Right ventricle myocardium inferior (tissue), 1 donor: ENCODE results near the gene NLRP1. TPM values are rescaled to one million over a fixed set of nuclear protein-coding genes. Genes with fewer than 3 reads are reported as not detected.

Experiments
- ATAC-seq: fragments of 200-7000 bp; cut with Tn5 transposase; one replicate; pipeline ENCODE4 v1.9.1; 2020; ENCODE audit warnings: mild to moderate bottlenecking, moderate library complexity
- DNase-seq: peaks from one replicate; pipeline ENCODE4 v3.0.0; 2021; ENCODE audit errors: missing footprints
- intact Hi-C: fragments of 100-400 bp; cut with DNase I; formaldehyde crosslinking; loops from one replicate; pipeline ENCODE4 v1.11.0; 2022
- long read RNA-seq: library from polyadenylated mRNA; unstranded; transcript quantifications from one replicate; pipeline ENCODE4 v2.0.0, GENCODE V29; 2021
- total RNA-seq: library from RNA; stranded (reverse); fragmentation: NEBNext Ultra II Directional; extraction: Animal tissue kit (Norgen Biotek cat#: 25700); gene quantifications from one replicate; pipeline ENCODE4 v1.2.1, GENCODE V29; 2021
- donor health status: DM: no; HTN: yes; CAD: no; lungs with severe emphysema.

NLRP1 gene
- total RNA-seq = 9.0 TPM
- long read RNA-seq, full-length matches to known transcripts = 2 of 4 reads
- long read RNA-seq, partial matches to known transcripts = 0 of 4 reads
- long read RNA-seq, other reads (novel, unspliced or antisense) = 2 of 4 reads

- DNase-seq (peak; percentile 95), ATAC-seq (peak; percentile 96)
- intact Hi-C loops = loop anchor here (5.0 kb wide), 2 partner anchors 123 to 853 kb away; partner anchors contain the start of gene AIPL1
Measured at GRCh38 chr17:5584383-5585286, at the start of gene NLRP1. Gene NLRP1, minus strand, starts transcription at chr17:5584509. Its CDS starts 552 bp downstream, at chr17:5583957.

- DNase-seq (no peak), ATAC-seq (no peak)
- intact Hi-C loops = no loop called here
Measured at GRCh38 chr17:5631958-5632590, 47.8 kb upstream of the NLRP1 start.

- intact Hi-C loops = no loop called here
- ATAC-seq (no peak), DNase-seq (no peak)
Measured at GRCh38 chr17:5630434-5630833, 46.1 kb upstream of the NLRP1 start.

GRCh38 chr17:5629128-5629527 lies 44.8 kb upstream of the NLRP1 start:
- no peak for DNase-seq
- intact Hi-C loops = no loop called here
- no peak for ATAC-seq

GRCh38 chr17:5628262-5628661 lies 44.0 kb upstream of the NLRP1 start:
- no peak for ATAC-seq
- intact Hi-C loops = no loop called here
- DNase-seq = no peak

GRCh38 chr17:5624211-5624610 lies 39.9 kb upstream of the NLRP1 start:
- ATAC-seq = no peak
- no peak for DNase-seq
- intact Hi-C loops = no loop called here

GRCh38 chr17:5621729-5622128 lies 37.4 kb upstream of the NLRP1 start:
- ATAC-seq = no peak
- intact Hi-C loops = no loop called here
- no peak for DNase-seq

- DNase-seq (no peak), ATAC-seq (no peak)
- intact Hi-C loops = no loop called here
Measured at GRCh38 chr17:5621026-5621425, 36.7 kb upstream of the NLRP1 start.

- no peak for DNase-seq
- no peak for ATAC-seq
- intact Hi-C loops = no loop called here
Measured at GRCh38 chr17:5619088-5619740, 34.9 kb upstream of the NLRP1 start.

- no peak for DNase-seq
- ATAC-seq = no peak
- intact Hi-C loops = no loop called here
Measured at GRCh38 chr17:5618476-5618875, 34.2 kb upstream of the NLRP1 start.

- no peak for ATAC-seq
- DNase-seq = no peak
- intact Hi-C loops = no loop called here
Measured at GRCh38 chr17:5615476-5615875, 31.2 kb upstream of the NLRP1 start.

- intact Hi-C loops = no loop called here
- DNase-seq = no peak
- peak; percentile 42 for ATAC-seq
Measured at GRCh38 chr17:5610956-5611355, 26.6 kb upstream of the NLRP1 start.

- intact Hi-C loops = no loop called here
- DNase-seq (no peak), ATAC-seq (no peak)
Measured at GRCh38 chr17:5608399-5609112, 24.2 kb upstream of the NLRP1 start.

GRCh38 chr17:5607946-5608345 lies 23.6 kb upstream of the NLRP1 start:
- intact Hi-C loops = no loop called here
- DNase-seq = no peak

GRCh38 chr17:5605452-5605851 lies 21.1 kb upstream of the NLRP1 start:
- intact Hi-C loops = no loop called here
- DNase-seq (no peak), ATAC-seq (no peak)

More at GRCh38 chr17:5607946-5608345, 23.6 kb upstream of the NLRP1 start:
- ATAC-seq = no peak

- ATAC-seq = no peak
- intact Hi-C loops = no loop called here
Measured at GRCh38 chr17:5600041-5600440, 15.7 kb upstream of the NLRP1 start.

GRCh38 chr17:5598457-5598856 lies 14.1 kb upstream of the NLRP1 start:
- DNase-seq (no peak), ATAC-seq (no peak)
- intact Hi-C loops = loop anchor here (10.0 kb wide), 1 partner anchor 446 kb away; no protein-coding TSS in a partner anchor

More at GRCh38 chr17:5600041-5600440, 15.7 kb upstream of the NLRP1 start:
- DNase-seq = no peak

GRCh38 chr17:5596421-5596820 lies 12.1 kb upstream of the NLRP1 start:
- DNase-seq (no peak), ATAC-seq (no peak)
- intact Hi-C loops = loop anchor here (10.0 kb wide), 1 partner anchor 448 kb away; no protein-coding TSS in a partner anchor

GRCh38 chr17:5595831-5596230 lies 11.5 kb upstream of the NLRP1 start:
- DNase-seq = no peak
- intact Hi-C loops = loop anchor here (10.0 kb wide), 1 partner anchor 449 kb away; no protein-coding TSS in a partner anchor
- no peak for ATAC-seq
